Measurements from ENCODE around the gene KCNJ6. TPM values are rescaled to one million over a fixed set of nuclear protein-coding genes. Genes with fewer than 3 reads are reported as not detected.

KCNJ6 gene
- total RNA-seq, 6 experiments from 2014 or later: not detected

DNA sequence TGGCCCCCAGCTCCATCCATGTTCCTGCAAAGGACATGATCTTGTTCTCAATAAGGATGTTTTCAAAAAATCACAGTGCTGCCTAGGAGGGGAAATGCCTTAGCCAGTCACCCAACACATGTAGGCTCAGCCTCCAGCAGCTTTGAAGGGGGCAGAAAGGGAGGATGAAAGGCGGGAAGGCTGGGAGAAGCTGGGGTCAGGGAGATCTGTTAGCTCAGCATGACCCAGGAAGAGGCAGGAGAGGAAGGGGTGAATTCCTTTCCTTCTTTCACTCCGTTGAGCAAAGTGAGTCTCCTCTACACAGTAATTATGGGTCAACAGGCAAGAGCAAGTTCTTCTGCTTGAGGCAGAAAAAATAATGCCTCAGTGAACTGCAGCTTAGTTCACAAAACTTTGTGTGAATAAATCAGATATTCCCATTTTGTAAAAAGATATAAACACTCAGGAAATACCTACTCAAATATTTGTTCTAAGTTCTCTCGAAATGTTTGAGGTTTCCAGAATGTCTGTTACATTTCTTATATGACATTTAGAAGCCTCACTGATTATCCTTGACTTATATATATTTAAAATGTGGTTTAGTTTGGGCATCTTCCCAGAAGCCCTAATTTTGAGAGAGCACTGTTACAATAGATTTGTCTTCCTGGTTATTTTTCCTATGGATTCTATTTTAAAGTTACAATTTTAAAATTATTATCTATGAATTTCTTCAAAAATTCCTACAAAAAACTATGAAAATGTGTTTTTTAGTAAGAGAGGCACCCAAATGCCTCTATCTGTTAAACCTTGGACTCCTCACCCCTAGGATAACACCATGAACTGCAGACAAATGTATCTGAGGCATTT lies 116.8 kb downstream of the KCNJ6 start:
- TF ChIP-seq, protein P1, sequence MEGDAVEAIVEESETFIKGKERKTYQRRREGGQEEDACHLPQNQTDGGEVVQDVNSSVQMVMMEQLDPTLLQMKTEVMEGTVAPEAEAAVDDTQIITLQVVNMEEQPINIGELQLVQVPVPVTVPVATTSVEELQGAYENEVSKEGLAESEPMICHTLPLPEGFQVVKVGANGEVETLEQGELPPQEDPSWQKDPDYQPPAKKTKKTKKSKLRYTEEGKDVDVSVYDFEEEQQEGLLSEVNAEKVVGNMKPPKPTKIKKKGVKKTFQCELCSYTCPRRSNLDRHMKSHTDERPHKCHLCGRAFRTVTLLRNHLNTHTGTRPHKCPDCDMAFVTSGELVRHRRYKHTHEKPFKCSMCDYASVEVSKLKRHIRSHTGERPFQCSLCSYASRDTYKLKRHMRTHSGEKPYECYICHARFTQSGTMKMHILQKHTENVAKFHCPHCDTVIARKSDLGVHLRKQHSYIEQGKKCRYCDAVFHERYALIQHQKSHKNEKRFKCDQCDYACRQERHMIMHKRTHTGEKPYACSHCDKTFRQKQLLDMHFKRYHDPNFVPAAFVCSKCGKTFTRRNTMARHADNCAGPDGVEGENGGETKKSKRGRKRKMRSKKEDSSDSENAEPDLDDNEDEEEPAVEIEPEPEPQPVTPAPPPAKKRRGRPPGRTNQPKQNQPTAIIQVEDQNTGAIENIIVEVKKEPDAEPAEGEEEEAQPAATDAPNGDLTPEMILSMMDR (IDR thresholded peaks at IDR 0.05): no peak
- no peak overlapping the region for H3K4me3 Mint-ChIP-seq
- no peak for DNase-seq
- H3K27me3 Mint-ChIP-seq (ENCODE audit: insufficient read depth): peaks cover 16% of the 10 kb centered on the region
- H3K4me1 Mint-ChIP-seq (ENCODE audit: low read depth): peaks cover 5% of the 10 kb centered on the region; the same call in 1 of the 2 replicates
- no peaks in the 10 kb centered on the region for H3K36me3 Mint-ChIP-seq (ENCODE audit: low read depth)
- no peaks in the 10 kb centered on the region for H3K9me3 Mint-ChIP-seq
- H3K27ac Mint-ChIP-seq: no peak overlapping the region

DNA sequence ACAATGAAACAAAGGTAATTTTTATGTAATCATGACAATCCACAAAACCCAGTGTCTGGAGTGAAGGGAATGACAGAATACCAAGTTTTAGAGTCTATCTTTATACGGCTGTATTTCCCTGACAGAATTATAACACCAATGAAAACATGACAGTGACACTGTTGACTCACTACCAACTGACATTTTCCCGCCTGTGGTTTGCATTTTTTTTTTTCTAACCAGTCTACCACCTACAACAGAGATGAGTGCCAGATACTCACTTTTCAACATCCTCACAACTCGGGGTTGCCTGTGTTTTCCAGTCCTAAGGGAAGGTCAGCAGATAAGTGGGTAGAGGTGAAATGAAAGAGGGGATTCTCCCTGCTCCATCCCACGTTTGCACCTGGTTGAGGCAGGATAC lies 118.9 kb downstream of the KCNJ6 start:
- Mint-ChIP-seq H3K4me3 (no peak overlapping the region), H3K27ac (no peak overlapping the region), H3K4me1 (ENCODE audit: low read depth) (peaks cover 19% of the 10 kb centered on the region), H3K27me3 (ENCODE audit: insufficient read depth) (peaks cover 9% of the 10 kb centered on the region), H3K36me3 (ENCODE audit: low read depth) (no peaks in the 10 kb centered on the region), H3K9me3 (no peaks in the 10 kb centered on the region)
- TF ChIP-seq, protein P1 (IDR thresholded peaks at IDR 0.05): no peak
- no peak for DNase-seq

DNA sequence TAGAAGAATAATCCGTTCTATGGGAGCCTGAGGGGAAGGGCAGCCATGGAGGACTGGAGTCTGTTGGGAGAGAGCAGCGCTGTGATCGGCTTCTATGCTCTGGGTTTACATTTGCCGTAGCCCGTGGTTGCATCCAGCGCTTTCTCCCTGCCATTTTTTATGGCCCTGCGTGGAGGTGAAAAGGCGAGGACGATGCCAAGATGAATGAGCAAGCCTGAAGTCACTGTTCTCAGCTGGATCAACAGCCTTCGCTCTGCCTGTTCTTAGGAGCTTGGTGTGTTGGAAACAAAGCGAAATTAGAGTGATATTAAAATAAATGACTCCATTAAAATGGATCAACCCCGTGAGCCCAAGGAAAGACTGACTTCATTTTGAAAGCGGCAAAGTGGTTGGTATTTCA lies 120.2 kb downstream of the KCNJ6 start:
- DNase-seq: no peak
- Mint-ChIP-seq H3K27me3 (ENCODE audit: insufficient read depth) (peaks cover 5% of the 10 kb centered on the region), H3K9me3 (no peaks in the 10 kb centered on the region), H3K4me1 (ENCODE audit: low read depth) (peaks cover 19% of the 10 kb centered on the region), H3K4me3 (no peak overlapping the region), H3K36me3 (ENCODE audit: low read depth) (no peaks in the 10 kb centered on the region), H3K27ac (no peak overlapping the region)
- TF ChIP-seq, protein P1 (IDR thresholded peaks at IDR 0.05): no peak

DNA sequence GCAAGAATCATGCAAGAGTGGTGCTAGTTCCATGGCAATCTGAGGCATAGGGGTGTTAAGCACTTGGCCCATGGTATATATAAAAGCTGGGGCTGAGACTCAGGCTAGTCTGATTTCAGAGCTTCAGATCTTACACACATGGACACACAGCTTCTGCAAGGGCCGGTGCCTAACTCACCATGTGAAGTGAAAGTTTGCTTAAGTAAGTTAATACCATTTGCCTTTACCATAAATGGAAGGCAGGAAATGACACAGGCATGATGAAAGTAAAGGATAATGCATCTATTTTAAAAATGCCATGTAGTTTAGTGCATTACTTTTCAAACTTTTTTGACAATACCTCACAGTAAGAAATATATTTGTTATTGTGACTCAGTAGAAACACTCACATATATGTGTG lies 122.6 kb downstream of the KCNJ6 start:
- Mint-ChIP-seq H3K36me3 (ENCODE audit: low read depth) (peaks cover 10% of the 10 kb centered on the region; the same call in 1 of the 2 replicates), H3K9me3 (peaks cover under 1% of the 10 kb centered on the region), H3K27ac (no peak overlapping the region), H3K4me1 (ENCODE audit: low read depth) (peaks cover 15% of the 10 kb centered on the region), H3K27me3 (ENCODE audit: insufficient read depth) (no peaks in the 10 kb centered on the region; the same call in 1 of the 2 replicates), H3K4me3 (no peak overlapping the region)
- TF ChIP-seq, protein P1 (IDR thresholded peaks at IDR 0.05): no peak
- peak; percentile 19 for DNase-seq

DNA sequence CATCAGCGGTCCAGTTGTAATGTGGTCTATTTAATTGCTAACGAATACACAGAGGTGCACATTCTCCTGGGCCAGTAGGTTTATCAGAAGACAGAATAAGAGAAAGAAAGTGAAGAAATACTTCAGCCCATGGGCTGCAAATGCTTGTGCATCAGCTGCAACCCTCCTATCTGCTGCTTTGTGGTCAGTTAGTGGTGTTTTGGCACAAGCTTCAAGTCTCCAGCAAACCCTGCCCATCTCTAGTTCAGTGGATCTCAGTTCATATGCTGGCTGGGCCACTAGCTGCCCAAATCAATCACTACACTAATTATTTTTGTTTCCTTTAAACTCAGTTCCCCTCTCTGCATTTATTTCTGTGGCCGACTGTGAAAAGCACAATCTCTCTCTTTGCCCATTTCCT lies 124.2 kb downstream of the KCNJ6 start:
- Mint-ChIP-seq H3K4me1 (ENCODE audit: low read depth) (peaks cover 31% of the 10 kb centered on the region), H3K9me3 (peaks cover 5% of the 10 kb centered on the region), H3K4me3 (no peak overlapping the region), H3K27ac (no peak overlapping the region), H3K27me3 (ENCODE audit: insufficient read depth) (no peaks in the 10 kb centered on the region; the same call in 1 of the 2 replicates), H3K36me3 (ENCODE audit: low read depth) (peaks cover 15% of the 10 kb centered on the region)
- no peak for DNase-seq
- TF ChIP-seq, protein P1 (IDR thresholded peaks at IDR 0.05): no peak
